Mesenchymal stem cell (in vitro differentiated cells and primary cell): ENCODE measurements around the gene NFATC4.

ENCODE experiments used
- DNase-seq: peaks from one replicate; pipeline ENCODE4 v3.0.0-alpha.2; 2013
- H2AFZ ChIP-seq: one replicate; pipeline ENCODE4 v1.6.1; 2013; ENCODE audit warnings: low read depth, mild to moderate bottlenecking, control low read depth, inconsistent platforms, low read length, moderate library complexity
- H2AK5ac ChIP-seq: 2 replicates; pipeline ENCODE4 v1.6.1; 2013; ENCODE audit warnings: low read length, moderate library complexity, mild to moderate bottlenecking, inconsistent platforms; ENCODE audit not compliant: severe bottlenecking
- H2BK120ac ChIP-seq: one replicate; pipeline ENCODE4 v1.6.1; 2013; ENCODE audit warnings: low read depth, mild to moderate bottlenecking, inconsistent platforms, low read length, moderate library complexity
- H2BK12ac ChIP-seq, 2 experiments: one replicate each; pipeline ENCODE4 v1.6.1; 2013; ENCODE audit warnings: inconsistent platforms in 2 of 2, low read length in 2 of 2, mild to moderate bottlenecking in 2 of 2, moderate library complexity in 2 of 2, control low read depth in 1 of 2
- H2BK15ac ChIP-seq: one replicate; pipeline ENCODE4 v1.6.1; 2013; ENCODE audit warnings: mild to moderate bottlenecking, low read depth, inconsistent platforms; ENCODE audit not compliant: poor library complexity, severe bottlenecking
- H2BK5ac ChIP-seq: 2 replicates; pipeline ENCODE4 v1.6.1; 2013; ENCODE audit warnings: low read depth, mild to moderate bottlenecking, low read length, control low read depth, inconsistent platforms; ENCODE audit not compliant: poor library complexity, severe bottlenecking
- H3K14ac ChIP-seq, 2 experiments: one replicate each; pipeline ENCODE4 v1.6.1; 2013; ENCODE audit warnings: inconsistent platforms in 2 of 2, low read length in 2 of 2, control low read depth in 1 of 2, mild to moderate bottlenecking in 1 of 2, moderate library complexity in 1 of 2
- H3K18ac ChIP-seq, 2 experiments: one replicate each; pipeline ENCODE4 v1.6.1; 2013; ENCODE audit warnings: inconsistent platforms in 2 of 2, low read length in 2 of 2, control low read depth in 1 of 2, low read depth in 1 of 2, mild to moderate bottlenecking in 1 of 2
- H3K23ac ChIP-seq, 2 experiments: one replicate each; pipeline ENCODE4 v1.6.1; 2013; ENCODE audit warnings: inconsistent platforms in 2 of 2, low read length in 2 of 2, mild to moderate bottlenecking in 2 of 2, moderate library complexity in 2 of 2, control low read depth in 1 of 2
- H3K27ac ChIP-seq: 2 replicates; pipeline ENCODE4 v1.5.1; 2013; ENCODE audit warnings: mild to moderate bottlenecking, moderate library complexity, low read length, control low read depth, inconsistent platforms; ENCODE audit not compliant: poor library complexity, severe bottlenecking
- H3K27me3 ChIP-seq, 2 experiments: 2 replicates each; pipeline versions ENCODE4 v1.6.1 to v1.7.0; 2013; ENCODE audit warnings: low read length in 2 of 2, mild to moderate bottlenecking in 2 of 2, moderate library complexity in 2 of 2, control low read depth in 1 of 2, inconsistent platforms in 1 of 2; ENCODE audit not compliant: control insufficient read depth in 1 of 2, insufficient read depth in 1 of 2
- H3K36me3 ChIP-seq, 2 experiments: 2 replicates each; pipeline versions ENCODE4 v1.6.1 to v1.7.0; 2013; ENCODE audit warnings: low read length in 2 of 2, control low read depth in 1 of 2, inconsistent platforms in 1 of 2, low read depth in 1 of 2, mild to moderate bottlenecking in 1 of 2; ENCODE audit not compliant: insufficient read depth in 2 of 2, control insufficient read depth in 1 of 2
- H3K4ac ChIP-seq, 2 experiments: one replicate each; pipeline ENCODE4 v1.6.1; 2013; ENCODE audit warnings: inconsistent platforms in 2 of 2, low read length in 2 of 2, mild to moderate bottlenecking in 2 of 2, moderate library complexity in 2 of 2, control low read depth in 1 of 2, low read depth in 1 of 2
- H3K4me1 ChIP-seq: 2 replicates; pipeline ENCODE4 v1.6.1; 2013; ENCODE audit warnings: low read depth, low read length, control low read depth; ENCODE audit not compliant: control insufficient read depth, insufficient read depth
- H3K4me2 ChIP-seq: 2 replicates; pipeline ENCODE4 v1.6.1; 2013; ENCODE audit warnings: low read length, mild to moderate bottlenecking, inconsistent platforms; ENCODE audit not compliant: poor library complexity, severe bottlenecking
- H3K4me3 ChIP-seq, 2 experiments: 2 replicates each; pipeline versions ENCODE4 v1.5.1 to v1.7.0; 2013; ENCODE audit warnings: low read length in 2 of 2, mild to moderate bottlenecking in 2 of 2, control low read depth in 1 of 2, low read depth in 1 of 2; ENCODE audit not compliant: insufficient read depth in 1 of 2
- H3K79me1 ChIP-seq: replicated peaks from 2 replicates; pipeline ENCODE4 v1.6.1; 2013; ENCODE audit warnings: mild to moderate bottlenecking, control low read depth, low read length, inconsistent platforms; ENCODE audit not compliant: poor library complexity, severe bottlenecking
- H3K9ac ChIP-seq: 2 replicates; pipeline ENCODE4 v1.7.0; 2013; ENCODE audit warnings: mild to moderate bottlenecking, low read length, moderate library complexity
- H3K9me3 ChIP-seq: 2 replicates; pipeline ENCODE4 v1.7.0; 2013; ENCODE audit warnings: mild to moderate bottlenecking, low read length; ENCODE audit not compliant: control insufficient read depth
- H4K8ac ChIP-seq: one replicate; pipeline ENCODE4 v1.6.1; 2013; ENCODE audit warnings: inconsistent platforms, mild to moderate bottlenecking, low read length, moderate library complexity
- H4K91ac ChIP-seq: one replicate; pipeline ENCODE4 v1.6.1; 2013; ENCODE audit warnings: mild to moderate bottlenecking, low read length, inconsistent platforms
- WGBS: methylation state at CpG from one replicate; pipeline ENCODE4 v1.1.7; 2013; ENCODE audit warnings: mixed read lengths; 5-methylcytosine and 5-hydroxymethylcytosine counted together

The NFATC4 gene

DNA sequence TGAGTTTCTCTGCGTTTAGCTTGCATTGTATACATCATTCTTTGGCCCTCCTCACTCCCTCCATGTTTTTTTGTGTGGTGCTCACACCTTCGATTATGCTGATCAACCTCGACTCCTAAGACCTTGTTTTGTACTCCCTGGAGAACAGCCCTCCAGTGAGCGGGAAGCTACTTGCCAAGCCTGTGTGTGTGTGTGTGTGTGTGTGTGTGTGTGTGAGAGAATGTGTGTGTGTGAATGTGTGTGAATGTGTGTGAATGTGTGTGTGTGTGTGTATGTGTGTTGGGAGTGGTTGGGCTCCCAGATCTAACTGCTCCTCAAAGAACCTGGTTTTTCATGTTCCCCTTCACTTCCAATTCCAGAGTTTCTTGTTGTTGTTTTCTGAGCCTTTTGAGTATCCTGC, 36.8 kb downstream of the NFATC4 start:
- H3K4me1 ChIP-seq = peaks cover 12% of the 10 kb centered on the region

DNA sequence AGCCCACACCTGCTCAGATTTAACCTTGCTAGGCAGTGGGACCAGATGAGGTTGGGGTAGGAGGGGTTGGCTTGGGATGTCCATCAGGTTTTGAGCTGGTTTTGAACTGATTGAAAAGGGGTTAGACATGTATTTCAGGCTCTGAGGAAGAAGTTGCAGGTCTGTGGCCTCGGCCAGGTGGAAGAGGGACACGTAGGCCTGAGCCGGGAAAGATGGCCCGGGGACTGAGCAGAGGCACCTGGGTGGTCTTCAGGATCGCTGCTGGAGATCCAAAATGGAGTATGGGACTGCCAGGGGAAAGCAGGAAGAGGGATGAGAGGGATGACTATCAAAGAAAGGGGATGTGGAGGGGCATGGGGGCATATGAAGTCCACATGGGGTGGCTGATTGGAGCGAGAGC, 38.4 kb downstream of the NFATC4 start:
- DNase-seq = no peak
- Histone ChIP-seq H2AK5ac (no peak overlapping the region), H2BK5ac (no peak overlapping the region), H3K23ac (no peak overlapping the region), H3K18ac (no peak overlapping the region), H3K4me3 (no peak overlapping the region), H3K27ac (no peak overlapping the region), H2AFZ (no peak overlapping the region), H4K91ac (no peak overlapping the region), H3K4me1 (peaks cover 6% of the 10 kb centered on the region), H2BK15ac (no peak overlapping the region), H2BK120ac (no peak overlapping the region), H3K9me3 (no peaks in the 10 kb centered on the region), H3K4ac (no peak overlapping the region), H3K14ac (no peak overlapping the region), H3K9ac (no peak overlapping the region), H2BK12ac (no peak overlapping the region), H4K8ac (no peak overlapping the region), H3K4me2 (no peak overlapping the region), H3K79me1 (peaks cover 11% of the 10 kb centered on the region), H3K27me3 (no peaks in the 10 kb centered on the region), H3K36me3 (peaks cover 42 to 45% of the 10 kb centered on the region in 2 experiments)
- 94% methylated on average over 6 of the region's 6 CpGs for WGBS

More for the DNA sequence above, 36.8 kb downstream of the NFATC4 start:
- no peak overlapping the region for H4K8ac ChIP-seq
- no peak overlapping the region for H3K4me3 ChIP-seq
- no peak overlapping the region for H2BK15ac ChIP-seq
- H3K14ac ChIP-seq = no peak overlapping the region
- DNase-seq = no peak
- no peak overlapping the region for H2AK5ac ChIP-seq
- H3K9me3 ChIP-seq = no peaks in the 10 kb centered on the region
- no peak overlapping the region for H3K27ac ChIP-seq
- no peak overlapping the region for H3K4ac ChIP-seq
- peaks cover 29 to 30% of the 10 kb centered on the region in 2 experiments for H3K36me3 ChIP-seq
- no peak overlapping the region for H3K18ac ChIP-seq
- H3K9ac ChIP-seq = no peak overlapping the region
- peak overlapping the region in 1 of 2 experiments; percentile 49 for H2BK12ac ChIP-seq
- H3K4me2 ChIP-seq = no peak overlapping the region
- no peaks in the 10 kb centered on the region for H3K27me3 ChIP-seq
- H4K91ac ChIP-seq = no peak overlapping the region
- no peak overlapping the region for H2BK120ac ChIP-seq
- no peak overlapping the region for H2AFZ ChIP-seq
- 81% methylated on average over 4 of the region's 4 CpGs for WGBS
- H3K79me1 ChIP-seq = peaks cover 13% of the 10 kb centered on the region
- no peak overlapping the region for H3K23ac ChIP-seq
- H2BK5ac ChIP-seq = no peak overlapping the region

GRCh38 chr14:24407608-24408325, 39.8 kb downstream of the NFATC4 start:
- Histone ChIP-seq H2BK12ac (no peak overlapping the region), H2BK120ac (no peak overlapping the region), H2AK5ac (no peak overlapping the region), H3K79me1 (peaks cover 8% of the 10 kb centered on the region), H3K4me2 (no peak overlapping the region), H2BK15ac (no peak overlapping the region), H3K18ac (no peak overlapping the region), H3K4me3 (no peak overlapping the region), H4K91ac (no peak overlapping the region), H3K36me3 (peaks cover 50 to 54% of the 10 kb centered on the region in 2 experiments), H3K9ac (no peak overlapping the region), H3K27ac (no peak overlapping the region), H2AFZ (no peak overlapping the region), H3K4ac (no peak overlapping the region), H3K23ac (no peak overlapping the region), H3K27me3 (no peaks in the 10 kb centered on the region), H3K9me3 (no peaks in the 10 kb centered on the region), H2BK5ac (no peak overlapping the region), H3K14ac (no peak overlapping the region), H3K4me1 (no peaks in the 10 kb centered on the region), H4K8ac (no peak overlapping the region)
- WGBS = 95% methylated on average over 18 of the region's 18 CpGs
- no peak for DNase-seq

DNA sequence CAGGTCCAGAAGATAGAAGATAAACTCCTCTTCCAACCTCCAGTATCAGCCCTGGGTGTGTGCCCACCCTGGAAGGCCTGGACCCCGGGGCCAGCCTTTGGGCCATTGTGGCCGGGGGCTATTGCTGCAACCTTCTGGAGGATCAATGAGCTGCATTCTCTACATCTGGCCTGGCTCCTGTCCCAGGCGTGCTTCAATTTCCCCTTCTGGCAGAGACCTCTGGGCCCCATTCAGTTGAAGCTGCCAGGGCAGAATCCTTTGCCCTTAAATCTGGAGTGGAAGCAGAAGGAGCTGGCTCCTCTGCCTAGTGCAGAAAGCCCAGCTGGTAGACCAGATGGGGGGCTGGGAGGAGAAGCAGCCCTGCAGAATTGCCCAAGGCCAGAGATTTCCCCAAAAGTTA, 40.8 kb downstream of the NFATC4 start:
- Histone ChIP-seq H3K9me3 (no peaks in the 10 kb centered on the region), H2BK120ac (no peak overlapping the region), H2AFZ (no peak overlapping the region), H3K36me3 (peaks cover 55 to 64% of the 10 kb centered on the region in 2 experiments), H2BK15ac (no peak overlapping the region), H3K23ac (no peak overlapping the region), H3K9ac (no peak overlapping the region), H3K79me1 (peaks cover 8% of the 10 kb centered on the region), H3K4me3 (no peak overlapping the region), H2AK5ac (no peak overlapping the region), H2BK12ac (no peak overlapping the region), H4K8ac (no peak overlapping the region), H3K27me3 (no peaks in the 10 kb centered on the region), H2BK5ac (no peak overlapping the region), H3K4ac (no peak overlapping the region), H3K4me2 (no peak overlapping the region), H3K4me1 (no peaks in the 10 kb centered on the region), H3K14ac (no peak overlapping the region), H4K91ac (no peak overlapping the region), H3K18ac (no peak overlapping the region), H3K27ac (no peak overlapping the region)
- no peak for DNase-seq
- WGBS = 88% methylated on average over 3 of the region's 3 CpGs
